ENCODE data around the gene SLC49A4. TPM values are rescaled to one million over a fixed set of nuclear protein-coding genes. Genes with fewer than 3 reads are reported as not detected.

Gene SLC49A4
- total and polyA plus RNA-seq, 2 of the 8 experiments (the other 6 are each of a cell fraction or from before 2014, with no cell fraction given), result 9.5 to 10.2 TPM

DNA sequence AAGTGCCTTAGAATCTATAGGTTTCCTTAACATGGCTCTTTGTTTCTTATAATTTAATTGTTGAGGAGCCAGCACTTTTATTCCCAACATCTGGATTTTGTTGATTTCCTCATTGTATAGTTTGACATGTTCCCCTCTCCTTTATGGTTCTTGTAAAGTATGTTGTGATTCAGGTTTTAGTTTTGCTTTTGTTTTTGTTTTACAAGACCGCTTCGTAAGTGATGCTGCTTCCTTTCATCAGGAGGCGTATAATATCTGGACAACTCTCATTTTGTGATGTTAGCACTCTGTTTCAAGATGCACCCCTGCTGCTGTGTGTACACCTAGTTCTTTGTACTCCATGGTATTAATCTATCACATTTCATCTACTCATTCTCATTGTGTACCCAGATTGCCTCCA is 48.7 kb downstream of the SLC49A4 start:
- DNase-seq (ENCODE audit: low read depth in 1 of 2, low spot score in 2 of 2), result no peak
- no peaks in the 10 kb centered on the region for H4K20me1 ChIP-seq (replicated peaks in 1 of 2; ENCODE audit: control insufficient read depth in 1 of 2, insufficient read depth in 2 of 2, low read length in 2 of 2)
- POLR2A ChIA-PET (ENCODE audit: partially characterized antibody), result no interaction called here
- H3K79me2 ChIP-seq (ENCODE audit: control insufficient read depth in 1 of 2, insufficient read depth in 2 of 2, low read length in 2 of 2), result no peaks in the 10 kb centered on the region
- H3K18ac ChIP-seq (ENCODE audit: extremely low read depth, low read length), result no peak overlapping the region
- no peaks in the 10 kb centered on the region for H3K27me3 ChIP-seq (replicated peaks in 1 of 4; ENCODE audit: control insufficient read depth in 3 of 4, extremely low read depth in 1 of 4, insufficient read depth in 3 of 4, low read length in 3 of 4)
- no peak overlapping the region for H2AFZ ChIP-seq (ENCODE audit: low read length)
- no peak overlapping the region for H4K91ac ChIP-seq (replicated peaks; ENCODE audit: insufficient read length, low read length)
- H3K56ac ChIP-seq (replicated peaks; ENCODE audit: insufficient read length, low read depth, low read length), result no peak overlapping the region
- CTCF ChIA-PET (ENCODE audit: partially characterized antibody), result interaction anchor here (0.6 to 1.2 kb wide), 2 partner anchors 11 to 1297 kb away, joined by 3 read pairs; no protein-coding TSS in a partner anchor
- no peak overlapping the region for H4K8ac ChIP-seq (ENCODE audit: extremely low read depth, insufficient read depth, low read length)
- no peak overlapping the region for H3K23ac ChIP-seq (ENCODE audit: insufficient read length)
- H3K23me2 ChIP-seq (ENCODE audit: low read depth, low read length), result no peaks in the 10 kb centered on the region
- H3K4me3 ChIP-seq (ENCODE audit: extremely low read depth in 1 of 4, insufficient read depth in 2 of 4, low read depth in 3 of 4, low read length in 4 of 4), result no peak overlapping the region
- TF ChIP-seq JUND (IDR thresholded peaks at IDR 0.05; ENCODE audit: low read length) (no peak), TEAD4 (IDR thresholded peaks at IDR 0.05; ENCODE audit: low read depth, low read length) (no peak), CHD1 (IDR thresholded peaks at IDR 0.05; ENCODE audit: low read depth, low read length) (no peak), PHF8 (conservative IDR thresholded peaks at IDR 0.05; ENCODE audit: low read depth, low read length) (no peak), HDAC6 (IDR thresholded peaks at IDR 0.05; ENCODE audit: low read depth, low read length) (no peak)
- WGBS, 2 experiments (ENCODE audit: extremely low coverage in 1 of 2, insufficient coverage in 1 of 2, insufficient read length in 1 of 2, insufficient replicate concordance in 2 of 2, low coverage in 1 of 2, low lambda C conversion rate in 2 of 2, missing lambda C conversion rate in 1 of 2), result 64% methylated on average over 3 of the region's 3 CpGs; no CpG with 5 or more reads in 1 of the 2 experiments
- no peak overlapping the region for H2BK5ac ChIP-seq (ENCODE audit: low read depth, low read length)
- no peak overlapping the region for H4K5ac ChIP-seq (ENCODE audit: insufficient read length, low read depth, low read length)
- H3K9me3 ChIP-seq (ENCODE audit: insufficient read depth in 2 of 2, low read depth in 1 of 2, low read length in 1 of 2), result no peaks in the 10 kb centered on the region
- H3K4ac ChIP-seq (replicated peaks; ENCODE audit: insufficient read length, low read depth, low read length), result no peak overlapping the region
- FAIRE-seq, result no peak
- H3K36me3 ChIP-seq (ENCODE audit: control insufficient read depth in 2 of 4, insufficient read depth in 4 of 4, low read length in 3 of 4), result no peaks in the 10 kb centered on the region
- H3K79me1 ChIP-seq (ENCODE audit: low read depth, low read length), result no peaks in the 10 kb centered on the region
- no peak overlapping the region for H2BK120ac ChIP-seq (replicated peaks; ENCODE audit: low read depth, low read length)
- no peak overlapping the region for H3K9ac ChIP-seq (replicated peaks in 1 of 4; ENCODE audit: extremely low read depth in 1 of 4, low read depth in 3 of 4, low read length in 3 of 4)
- H2BK12ac ChIP-seq (ENCODE audit: low read depth, low read length), result no peak overlapping the region
- H3K14ac ChIP-seq (ENCODE audit: insufficient read length), result no peak overlapping the region
- no peak overlapping the region for H3K27ac ChIP-seq (ENCODE audit: low read depth, low read length)
- no peak overlapping the region for H2BK15ac ChIP-seq (ENCODE audit: low read length)
- no peak overlapping the region for H2BK20ac ChIP-seq (ENCODE audit: low read length)
- no peak overlapping the region for H3K4me2 ChIP-seq (ENCODE audit: insufficient read depth in 1 of 2, low read depth in 2 of 2, low read length in 2 of 2)
- no peak overlapping the region for H2AK5ac ChIP-seq (ENCODE audit: low read depth, low read length)
- no peaks in the 10 kb centered on the region for H3K4me1 ChIP-seq (replicated peaks in 1 of 4; ENCODE audit: control insufficient read depth in 3 of 4, insufficient read depth in 4 of 4, low read length in 3 of 4)

Data from H1 (cell line).